ENCODE data around the gene ERC2. TPM values are rescaled to one million over a fixed set of nuclear protein-coding genes. Genes with fewer than 3 reads are reported as not detected.

ERC2 gene
- polyA plus RNA-seq, 3 donors = not detected

- 83% methylated on average over 3 of the region's 3 CpGs for WGBS (ENCODE audit: insufficient coverage)
Observed at GRCh38 chr3:55988905-55989304, 479.4 kb downstream of the ERC2 start.

GRCh38 chr3:55984626-55985025 lies 483.6 kb downstream of the ERC2 start:
- no peaks in the 10 kb centered on the region for H4K20me1 ChIP-seq (ENCODE audit: insufficient read depth, low read length)
- H3K27ac Mint-ChIP-seq = no peak overlapping the region
- no peak for TF ChIP-seq CTCF (IDR thresholded peaks at IDR 0.05)
- no peaks in the 10 kb centered on the region for H3K79me2 ChIP-seq (ENCODE audit: insufficient read depth, low read length)
- H3K9me3 Mint-ChIP-seq = no peaks in the 10 kb centered on the region
- no peaks in the 10 kb centered on the region for H3K9me3 ChIP-seq (replicated peaks in 1 of 2; ENCODE audit: control insufficient read depth in 1 of 2, insufficient read depth in 1 of 2, low read length in 2 of 2)
- no peak overlapping the region for H2AFZ ChIP-seq (ENCODE audit: insufficient read depth, low read depth, low read length, poor library complexity, severe bottlenecking)
- no peak for DNase-seq
- 82% methylated on average over 2 of the region's 5 CpGs for WGBS (ENCODE audit: insufficient coverage)
- no peaks in the 10 kb centered on the region for H3K4me1 ChIP-seq (ENCODE audit: control insufficient read depth in 1 of 2, insufficient read depth in 2 of 2, low read length in 2 of 2)
- no peaks in the 10 kb centered on the region for H3K27me3 ChIP-seq (ENCODE audit: control insufficient read depth in 2 of 2, insufficient read depth in 2 of 2, low read length in 2 of 2)
- no peaks in the 10 kb centered on the region for H3K36me3 Mint-ChIP-seq
- no peak overlapping the region for H3K4me3 Mint-ChIP-seq
- H3K27me3 Mint-ChIP-seq (ENCODE audit: low read depth in 3 of 3) = peaks cover 0 to 3% (median 0%) of the 10 kb centered on the region in 3 donors
- H3K4me1 Mint-ChIP-seq = no peaks in the 10 kb centered on the region
- H3K4me3 ChIP-seq (replicated peaks in 1 of 3; ENCODE audit: low read depth in 2 of 3, low read length in 3 of 3) = no peak overlapping the region
- H3K4me2 ChIP-seq (replicated peaks; ENCODE audit: extremely low read depth, low read length, poor library complexity, severe bottlenecking) = no peak overlapping the region
- no peak overlapping the region for H3K27ac ChIP-seq (ENCODE audit: low read depth in 1 of 2, low read length in 2 of 2)
- H3K9ac ChIP-seq (ENCODE audit: insufficient read depth, low read length, poor library complexity, severe bottlenecking) = no peak overlapping the region
- no peaks in the 10 kb centered on the region for H3K36me3 ChIP-seq (replicated peaks in 1 of 2; ENCODE audit: control insufficient read depth in 1 of 2, insufficient read depth in 2 of 2, low read length in 2 of 2)
- intact Hi-C loops (cut with micrococcal nuclease) = no loop called here

More at GRCh38 chr3:55988905-55989304, 479.4 kb downstream of the ERC2 start:
- H2AFZ ChIP-seq (ENCODE audit: insufficient read depth, low read depth, low read length, poor library complexity, severe bottlenecking) = no peak overlapping the region
- no peaks in the 10 kb centered on the region for H3K4me1 ChIP-seq (ENCODE audit: control insufficient read depth in 1 of 2, insufficient read depth in 2 of 2, low read length in 2 of 2)
- H3K36me3 ChIP-seq (replicated peaks in 1 of 2; ENCODE audit: control insufficient read depth in 1 of 2, insufficient read depth in 2 of 2, low read length in 2 of 2) = no peaks in the 10 kb centered on the region
- H3K79me2 ChIP-seq (ENCODE audit: insufficient read depth, low read length) = no peaks in the 10 kb centered on the region
- no peak for DNase-seq
- TF ChIP-seq CTCF (IDR thresholded peaks at IDR 0.05) = no peak
- Mint-ChIP-seq H3K36me3 (no peaks in the 10 kb centered on the region), H3K27ac (no peak overlapping the region), H3K4me1 (no peaks in the 10 kb centered on the region), H3K27me3 (ENCODE audit: low read depth in 3 of 3) (peaks cover 0 to 3% (median 0%) of the 10 kb centered on the region in 3 donors), H3K9me3 (no peaks in the 10 kb centered on the region), H3K4me3 (no peak overlapping the region)
- no peaks in the 10 kb centered on the region for H3K27me3 ChIP-seq (ENCODE audit: control insufficient read depth in 2 of 2, insufficient read depth in 2 of 2, low read length in 2 of 2)
- intact Hi-C loops (cut with micrococcal nuclease) = no loop called here
- H3K4me2 ChIP-seq (replicated peaks; ENCODE audit: extremely low read depth, low read length, poor library complexity, severe bottlenecking) = no peak overlapping the region
- no peak overlapping the region for H3K9ac ChIP-seq (ENCODE audit: insufficient read depth, low read length, poor library complexity, severe bottlenecking)
- H3K9me3 ChIP-seq (replicated peaks in 1 of 2; ENCODE audit: control insufficient read depth in 1 of 2, insufficient read depth in 1 of 2, low read length in 2 of 2) = no peaks in the 10 kb centered on the region
- no peaks in the 10 kb centered on the region for H4K20me1 ChIP-seq (ENCODE audit: insufficient read depth, low read length)
- H3K27ac ChIP-seq (ENCODE audit: low read depth in 1 of 2, low read length in 2 of 2) = no peak overlapping the region
- no peak overlapping the region for H3K4me3 ChIP-seq (replicated peaks in 1 of 3; ENCODE audit: low read depth in 2 of 3, low read length in 3 of 3)

Measured in CD14-positive monocyte (primary cell).